ENCODE data around the gene UPK1B. TPM values are rescaled to one million over a fixed set of nuclear protein-coding genes. Genes with fewer than 3 reads are reported as not detected.

UPK1B gene
- total RNA-seq, 1 donor from 2014 or later = 0.14 TPM

GRCh38 chr3:119145500-119146167, 27.8 kb upstream of the UPK1B start, which contains the start of gene TEX55:
TSS of gene TEX55 (plus strand) at chr3:119146165. CDS start at chr3:119146190, 25 bp downstream.
- H3K27me3 Mint-ChIP-seq (ENCODE audit: low read depth, unreplicated experiment) = no peaks in the 10 kb centered on the region
- FAIRE-seq = peak; percentile 67
- peaks cover 6% of the 10 kb centered on the region for H3K4me1 Mint-ChIP-seq (ENCODE audit: low read depth, unreplicated experiment)
- no peak within 1 kb of the TSS for H3K27ac Mint-ChIP-seq (ENCODE audit: unreplicated experiment)
- Histone ChIP-seq H3K9me3 (ENCODE audit: insufficient read depth, low read depth, low read length) (no peaks in the 10 kb centered on the region), H3K4me3 (ENCODE audit: insufficient read depth, low read depth, low read length) (no peak within 1 kb of the TSS), H2AFZ (ENCODE audit: low read depth, low read length) (no peak within 1 kb of the TSS), H3K9ac (ENCODE audit: low read length) (no peak within 1 kb of the TSS), H3K79me2 (ENCODE audit: insufficient read depth, low read length) (no peaks in the 10 kb centered on the region), H3K27ac (ENCODE audit: low read depth, low read length) (no peak within 1 kb of the TSS), H4K20me1 (ENCODE audit: insufficient read depth, low read length) (no peaks in the 10 kb centered on the region), H3K4me2 (ENCODE audit: low read length) (no peak within 1 kb of the TSS), H3K4me1 (ENCODE audit: insufficient read depth, low read length) (no peaks in the 10 kb centered on the region), H3K36me3 (ENCODE audit: insufficient read depth, low read length) (no peaks in the 10 kb centered on the region), H3K27me3 (ENCODE audit: insufficient read depth, low read length) (no peaks in the 10 kb centered on the region)
- no peaks in the 10 kb centered on the region for H3K36me3 Mint-ChIP-seq (ENCODE audit: low read depth, unreplicated experiment)
- peak; percentile 29 for DNase-seq (ENCODE audit: low read depth)
- TF ChIP-seq EZH2 (IDR thresholded peaks at IDR 0.05; ENCODE audit: insufficient read depth, low read length) = no peak
- peak; percentile 67 for TF ChIP-seq CTCF (IDR thresholded peaks at IDR 0.05; ENCODE audit: insufficient read depth, low read depth, low read length)
- H3K4me3 Mint-ChIP-seq (ENCODE audit: unreplicated experiment) = no peak within 1 kb of the TSS
- no peaks in the 10 kb centered on the region for H3K9me3 Mint-ChIP-seq (ENCODE audit: unreplicated experiment)

DNA sequence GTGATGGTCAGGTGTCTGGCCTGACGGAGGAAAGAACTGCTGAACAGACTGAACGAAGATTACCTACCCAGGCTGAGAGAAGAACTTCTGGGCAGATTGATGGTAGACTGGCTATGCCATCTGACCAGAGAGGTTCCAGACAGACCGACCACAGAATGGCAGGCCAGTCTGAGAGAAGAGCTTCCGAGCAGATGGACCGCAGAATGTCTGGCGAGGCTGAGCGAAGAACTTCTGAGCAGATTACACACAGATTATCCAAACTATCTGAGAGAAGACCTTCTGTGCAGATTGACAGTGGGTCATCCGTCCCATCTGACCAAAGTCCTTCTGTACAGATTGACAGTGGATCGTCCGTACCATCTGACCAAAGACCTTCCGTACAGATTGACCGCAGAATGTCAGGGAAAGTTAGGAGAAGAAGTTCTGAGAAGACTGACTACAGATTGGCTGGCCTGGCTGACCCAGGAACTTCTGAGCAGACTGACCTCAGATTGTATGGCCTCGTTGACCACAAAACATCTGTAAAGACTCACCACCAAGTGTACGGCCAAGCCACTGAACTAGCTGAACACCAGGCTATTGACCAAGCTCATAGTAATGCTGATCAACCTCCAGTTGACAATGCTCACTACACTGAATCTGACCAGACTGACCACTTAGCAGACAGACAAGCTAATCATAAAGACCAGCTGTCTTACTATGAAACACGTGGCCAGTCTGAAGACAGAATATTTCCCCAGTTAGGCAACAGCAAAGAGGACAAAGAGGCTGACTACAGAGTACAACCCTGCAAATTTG, 26.6 kb upstream of the UPK1B start:
- Histone ChIP-seq H3K4me3 (ENCODE audit: insufficient read depth, low read depth, low read length) (no peak overlapping the region), H3K27ac (ENCODE audit: low read depth, low read length) (no peak overlapping the region), H3K4me1 (ENCODE audit: insufficient read depth, low read length) (no peaks in the 10 kb centered on the region), H3K4me2 (ENCODE audit: low read length) (no peak overlapping the region), H3K9me3 (ENCODE audit: insufficient read depth, low read depth, low read length) (no peaks in the 10 kb centered on the region), H2AFZ (ENCODE audit: low read depth, low read length) (no peak overlapping the region), H3K36me3 (ENCODE audit: insufficient read depth, low read length) (no peaks in the 10 kb centered on the region), H3K79me2 (ENCODE audit: insufficient read depth, low read length) (no peaks in the 10 kb centered on the region), H4K20me1 (ENCODE audit: insufficient read depth, low read length) (no peaks in the 10 kb centered on the region), H3K9ac (ENCODE audit: low read length) (no peak overlapping the region), H3K27me3 (ENCODE audit: insufficient read depth, low read length) (no peaks in the 10 kb centered on the region)
- TF ChIP-seq EZH2 (IDR thresholded peaks at IDR 0.05; ENCODE audit: insufficient read depth, low read length) (no peak), CTCF (IDR thresholded peaks at IDR 0.05; ENCODE audit: insufficient read depth, low read depth, low read length) (no peak)
- FAIRE-seq (no peak), DNase-seq (ENCODE audit: low read depth) (no peak)
- Mint-ChIP-seq H3K27me3 (ENCODE audit: low read depth, unreplicated experiment) (no peaks in the 10 kb centered on the region), H3K4me3 (ENCODE audit: unreplicated experiment) (no peak overlapping the region), H3K36me3 (ENCODE audit: low read depth, unreplicated experiment) (no peaks in the 10 kb centered on the region), H3K4me1 (ENCODE audit: low read depth, unreplicated experiment) (peaks cover 6% of the 10 kb centered on the region), H3K9me3 (ENCODE audit: unreplicated experiment) (no peaks in the 10 kb centered on the region), H3K27ac (ENCODE audit: unreplicated experiment) (no peak overlapping the region)

Measured in astrocyte (in vitro differentiated cells and primary cell).